ENCODE results near the gene ADAM10. TPM values are rescaled to one million over a fixed set of nuclear protein-coding genes. Genes with fewer than 3 reads are reported as not detected.

Gene ADAM10
- total RNA-seq, 1 donor from 2014 or later: 125 TPM

GRCh38 chr15:58574631-58575030 lies 174.9 kb downstream of the ADAM10 start:
- no peak for DNase-seq (ENCODE audit: low read depth)
- TF ChIP-seq CTCF (IDR thresholded peaks at IDR 0.05; ENCODE audit: insufficient read depth, low read length, poor library complexity, severe bottlenecking): no peak
- no peaks in the 10 kb centered on the region for H3K27me3 ChIP-seq (ENCODE audit: control insufficient read depth, insufficient read depth, low read length)
- H3K36me3 ChIP-seq (ENCODE audit: control insufficient read depth, insufficient read depth, low read length): no peaks in the 10 kb centered on the region
- no peak overlapping the region for H3K4me3 ChIP-seq (ENCODE audit: low read depth, low read length)

GRCh38 chr15:58573270-58573669 lies 176.2 kb downstream of the ADAM10 start:
- DNase-seq (ENCODE audit: low read depth): no peak
- Histone ChIP-seq H3K36me3 (ENCODE audit: control insufficient read depth, insufficient read depth, low read length) (no peaks in the 10 kb centered on the region), H3K27me3 (ENCODE audit: control insufficient read depth, insufficient read depth, low read length) (no peaks in the 10 kb centered on the region), H3K4me3 (ENCODE audit: low read depth, low read length) (no peak overlapping the region)
- TF ChIP-seq CTCF (IDR thresholded peaks at IDR 0.05; ENCODE audit: insufficient read depth, low read length, poor library complexity, severe bottlenecking): no peak

GRCh38 chr15:58572521-58572920 lies 177.0 kb downstream of the ADAM10 start:
- Histone ChIP-seq H3K4me3 (ENCODE audit: low read depth, low read length) (no peak overlapping the region), H3K27me3 (ENCODE audit: control insufficient read depth, insufficient read depth, low read length) (no peaks in the 10 kb centered on the region), H3K36me3 (ENCODE audit: control insufficient read depth, insufficient read depth, low read length) (no peaks in the 10 kb centered on the region)
- no peak for DNase-seq (ENCODE audit: low read depth)
- TF ChIP-seq CTCF (IDR thresholded peaks at IDR 0.05; ENCODE audit: insufficient read depth, low read length, poor library complexity, severe bottlenecking): no peak

- Histone ChIP-seq H3K4me3 (ENCODE audit: low read depth, low read length) (no peak overlapping the region), H3K27me3 (ENCODE audit: control insufficient read depth, insufficient read depth, low read length) (no peaks in the 10 kb centered on the region), H3K36me3 (ENCODE audit: control insufficient read depth, insufficient read depth, low read length) (no peaks in the 10 kb centered on the region)
- TF ChIP-seq CTCF (IDR thresholded peaks at IDR 0.05; ENCODE audit: insufficient read depth, low read length, poor library complexity, severe bottlenecking): no peak
- no peak for DNase-seq (ENCODE audit: low read depth)
These were observed 178.0 kb downstream of the ADAM10 start for GRCh38 chr15:58571491-58571890.

GRCh38 chr15:58569455-58569854 lies 180.1 kb downstream of the ADAM10 start:
- no peak for TF ChIP-seq CTCF (IDR thresholded peaks at IDR 0.05; ENCODE audit: insufficient read depth, low read length, poor library complexity, severe bottlenecking)
- no peak for DNase-seq (ENCODE audit: low read depth)
- no peak overlapping the region for H3K4me3 ChIP-seq (ENCODE audit: low read depth, low read length)

GRCh38 chr15:58568157-58568571 lies 181.3 kb downstream of the ADAM10 start:
- Histone ChIP-seq H3K36me3 (ENCODE audit: control insufficient read depth, insufficient read depth, low read length) (no peaks in the 10 kb centered on the region), H3K27me3 (ENCODE audit: control insufficient read depth, insufficient read depth, low read length) (no peaks in the 10 kb centered on the region), H3K4me3 (ENCODE audit: low read depth, low read length) (no peak overlapping the region)
- no peak for TF ChIP-seq CTCF (IDR thresholded peaks at IDR 0.05; ENCODE audit: insufficient read depth, low read length, poor library complexity, severe bottlenecking)
- DNase-seq (ENCODE audit: low read depth): no peak

More at GRCh38 chr15:58569455-58569854, 180.1 kb downstream of the ADAM10 start:
- no peaks in the 10 kb centered on the region for H3K27me3 ChIP-seq (ENCODE audit: control insufficient read depth, insufficient read depth, low read length)
- no peaks in the 10 kb centered on the region for H3K36me3 ChIP-seq (ENCODE audit: control insufficient read depth, insufficient read depth, low read length)
